SW480 (cell line): ENCODE measurements around the gene MED26.
"Not testable (repeated sequence)": the region's sequence is repeated elsewhere in the genome, so short reads cannot be mapped to it uniquely, and the experiment has no call there.

ENCODE experiments used
- DNase-seq: peaks from one replicate; pipeline ENCODE4 v3.0.0-alpha.2; 2016; ENCODE audit warnings: low spot score

MED26 gene, protein sequence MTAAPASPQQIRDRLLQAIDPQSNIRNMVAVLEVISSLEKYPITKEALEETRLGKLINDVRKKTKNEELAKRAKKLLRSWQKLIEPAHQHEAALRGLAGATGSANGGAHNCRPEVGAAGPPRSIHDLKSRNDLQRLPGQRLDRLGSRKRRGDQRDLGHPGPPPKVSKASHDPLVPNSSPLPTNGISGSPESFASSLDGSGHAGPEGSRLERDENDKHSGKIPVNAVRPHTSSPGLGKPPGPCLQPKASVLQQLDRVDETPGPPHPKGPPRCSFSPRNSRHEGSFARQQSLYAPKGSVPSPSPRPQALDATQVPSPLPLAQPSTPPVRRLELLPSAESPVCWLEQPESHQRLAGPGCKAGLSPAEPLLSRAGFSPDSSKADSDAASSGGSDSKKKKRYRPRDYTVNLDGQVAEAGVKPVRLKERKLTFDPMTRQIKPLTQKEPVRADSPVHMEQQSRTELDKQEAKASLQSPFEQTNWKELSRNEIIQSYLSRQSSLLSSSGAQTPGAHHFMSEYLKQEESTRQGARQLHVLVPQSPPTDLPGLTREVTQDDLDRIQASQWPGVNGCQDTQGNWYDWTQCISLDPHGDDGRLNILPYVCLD

DNA sequence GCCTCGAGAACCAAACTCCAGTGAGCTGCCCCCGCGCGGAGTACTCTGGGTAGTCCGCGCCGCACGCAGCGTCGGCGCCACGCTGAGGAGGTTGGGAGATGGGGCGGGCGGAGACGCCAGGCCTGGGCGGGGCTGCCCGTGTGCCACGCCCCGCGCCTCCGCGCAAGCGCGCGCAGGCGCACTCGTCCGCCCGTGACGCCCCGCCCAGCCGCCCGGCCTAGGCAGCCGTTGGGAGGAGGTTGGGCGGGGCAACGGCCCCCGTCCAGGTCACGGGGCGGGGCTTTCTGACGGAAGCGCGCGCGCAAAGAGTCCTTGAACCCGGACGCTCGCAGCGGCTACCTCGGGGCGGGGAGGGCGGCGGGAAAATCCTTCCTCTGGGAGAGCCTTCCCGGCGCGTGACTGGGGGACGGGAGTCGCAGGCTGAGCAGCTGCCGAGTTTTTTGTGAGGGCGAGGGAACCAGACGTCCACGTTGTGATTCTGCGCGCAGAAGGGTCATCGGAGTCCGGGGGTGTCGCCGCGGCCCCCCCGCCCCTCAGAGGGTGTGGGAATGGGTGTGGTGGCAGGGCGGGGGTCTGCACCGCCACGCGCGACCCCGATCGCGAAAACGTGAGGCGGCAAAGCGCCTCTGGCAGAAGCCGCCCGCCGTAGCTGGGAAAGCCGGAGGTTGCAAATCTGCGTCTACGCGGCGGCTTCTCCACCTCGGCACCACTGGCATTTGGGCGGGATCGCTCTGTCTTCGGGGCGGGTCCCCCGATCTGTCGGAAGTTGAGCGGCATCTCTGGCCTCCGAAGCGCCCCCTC is at the start of gene MED26:
Gene MED26, minus strand, starts transcription at position 22 of the 801 bp plus-strand sequence. CDS start 261 bp downstream, outside the sequence.
- DNase-seq, result peak; percentile 89

DNA sequence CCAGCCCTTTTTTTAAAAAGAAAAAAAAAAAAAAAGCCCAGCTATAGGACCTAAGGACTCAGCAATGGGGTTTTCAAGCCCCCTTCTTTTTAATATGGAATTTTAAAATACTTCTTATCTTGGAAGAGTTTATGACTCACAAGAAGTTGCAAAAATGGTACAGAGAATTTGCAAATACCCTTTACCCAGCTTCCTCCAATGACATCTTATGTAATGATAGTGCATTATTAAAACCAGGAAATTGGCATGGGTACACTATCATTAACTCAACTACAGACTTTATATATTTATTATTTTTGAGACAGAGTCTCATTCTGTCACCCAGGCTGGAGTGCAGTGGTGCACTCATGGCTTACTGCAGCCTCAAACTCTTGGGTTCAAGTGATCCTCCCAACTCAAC is 49.1 kb upstream of the MED26 start:
- DNase-seq, result no peak

DNA sequence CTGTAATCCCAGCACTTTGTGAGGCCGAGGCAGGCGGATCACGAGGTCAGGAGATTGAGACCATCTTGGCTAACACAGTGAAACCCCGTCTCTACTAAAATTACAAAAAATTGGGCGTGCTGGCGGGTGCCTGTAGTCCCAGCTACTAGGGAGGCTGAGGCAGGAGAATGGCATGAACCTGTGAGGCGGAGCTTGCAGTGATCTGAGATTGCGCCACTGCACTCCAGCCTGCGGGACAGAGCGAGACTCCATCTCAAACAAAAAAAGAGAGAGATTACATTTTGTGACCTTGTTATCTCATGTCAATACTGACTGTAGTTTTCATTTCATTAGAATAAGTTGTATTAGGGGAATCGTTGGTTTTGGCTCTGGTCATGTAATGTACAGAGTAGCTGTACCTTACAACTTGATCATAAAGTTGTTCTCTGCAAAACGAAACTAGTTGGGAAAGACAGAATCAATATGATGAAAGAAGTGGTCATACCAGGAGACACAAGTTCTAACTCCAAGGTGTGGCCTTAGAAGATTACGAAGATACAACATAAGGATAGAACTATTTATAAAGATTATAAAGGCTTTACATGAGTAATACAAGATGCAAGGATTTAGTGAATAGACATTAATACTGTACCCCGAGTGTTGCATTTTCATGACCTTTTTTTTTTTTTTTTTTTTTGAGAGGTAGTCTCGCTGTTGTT is 48.2 kb upstream of the MED26 start:
- DNase-seq, result no peak

DNA sequence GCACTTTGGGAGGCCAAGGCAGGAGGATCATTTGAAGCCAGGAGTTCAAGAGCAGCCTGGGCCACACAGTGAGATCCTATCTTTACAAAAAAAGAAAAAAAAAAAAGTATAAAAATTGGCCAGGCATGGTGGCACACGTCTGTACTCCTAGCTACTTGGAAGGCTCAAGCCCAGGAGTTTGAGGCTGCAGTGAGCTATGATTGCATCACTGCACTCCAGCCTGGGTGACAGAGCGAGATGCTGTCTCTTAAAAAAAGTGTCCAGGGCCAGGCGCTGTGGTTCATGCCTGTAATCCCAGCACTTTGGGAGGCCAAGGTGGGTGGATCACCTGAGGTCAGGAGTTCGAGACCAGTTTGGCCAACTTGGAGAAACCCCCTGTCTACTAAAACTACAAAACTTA is 45.8 kb upstream of the MED26 start:
- not testable (repeated sequence) for DNase-seq

DNA sequence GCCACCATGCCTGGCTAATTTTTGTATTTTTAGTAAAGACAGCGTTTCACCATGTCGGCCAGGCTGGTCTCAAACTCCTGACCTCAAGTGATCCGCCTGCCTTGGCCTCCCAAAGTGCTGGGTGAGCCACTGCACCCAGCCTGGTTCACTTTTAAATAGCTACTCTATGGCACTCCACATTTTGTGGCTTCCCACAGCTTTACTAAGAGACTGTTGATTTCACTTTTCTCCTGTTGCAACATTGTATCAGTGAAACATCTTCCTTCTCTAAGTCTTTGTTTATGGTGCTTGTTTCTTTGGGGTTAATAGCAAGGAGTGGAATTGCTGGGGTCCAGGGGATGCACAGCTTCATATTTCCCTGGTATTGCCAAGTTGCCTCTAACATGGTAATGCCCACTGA is 45.2 kb upstream of the MED26 start:
- no peak for DNase-seq

DNA sequence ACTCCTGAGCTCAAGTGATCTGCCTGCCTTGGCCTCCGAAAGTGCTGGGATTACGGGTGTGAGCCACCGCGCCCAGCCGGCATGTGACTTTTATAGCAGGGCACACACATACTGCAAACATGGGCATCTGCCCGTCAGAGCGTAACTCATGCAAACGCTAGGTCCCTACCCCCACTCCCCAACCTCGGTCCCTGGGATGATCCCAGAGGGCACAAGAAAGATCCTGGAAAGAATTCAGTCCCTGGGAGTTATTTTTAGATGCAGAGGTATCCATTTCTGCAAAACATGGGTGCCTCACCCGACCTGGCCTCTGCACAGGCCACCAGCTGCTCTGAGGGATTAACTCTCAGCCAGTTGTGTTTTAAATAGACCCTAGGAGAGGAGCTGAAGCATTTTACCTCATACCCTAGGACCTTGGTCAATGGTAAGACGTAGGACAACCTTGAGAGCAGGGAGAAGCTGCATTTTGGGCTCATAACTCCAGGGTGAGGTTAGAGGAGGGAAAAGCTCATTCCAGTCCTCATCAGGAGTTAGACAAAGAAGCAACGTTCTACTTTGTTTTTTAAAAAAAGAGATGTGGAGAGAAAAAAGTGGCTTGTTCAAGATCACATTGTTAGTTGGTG is 43.8 kb upstream of the MED26 start:
- no peak for DNase-seq

DNA sequence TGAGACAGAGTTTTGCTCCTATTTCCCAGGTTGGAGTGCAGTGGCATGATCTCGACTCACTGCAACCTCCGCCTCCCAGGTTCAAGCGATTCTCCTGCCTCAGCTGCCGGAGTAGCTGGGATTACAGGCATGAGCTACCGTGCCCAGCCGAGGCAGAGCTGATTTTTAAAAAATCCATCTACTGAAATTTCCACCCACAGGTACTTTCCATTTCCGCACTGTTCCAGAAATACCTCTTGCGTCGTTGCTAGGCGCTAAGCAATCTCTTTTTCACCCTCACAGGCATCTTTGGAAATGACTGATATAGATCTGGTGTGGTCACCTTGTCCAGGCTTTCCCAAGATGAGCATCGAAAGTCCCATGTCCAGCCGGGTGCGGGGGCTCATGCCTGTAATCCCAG is 42.3 kb upstream of the MED26 start:
- DNase-seq, result no peak

DNA sequence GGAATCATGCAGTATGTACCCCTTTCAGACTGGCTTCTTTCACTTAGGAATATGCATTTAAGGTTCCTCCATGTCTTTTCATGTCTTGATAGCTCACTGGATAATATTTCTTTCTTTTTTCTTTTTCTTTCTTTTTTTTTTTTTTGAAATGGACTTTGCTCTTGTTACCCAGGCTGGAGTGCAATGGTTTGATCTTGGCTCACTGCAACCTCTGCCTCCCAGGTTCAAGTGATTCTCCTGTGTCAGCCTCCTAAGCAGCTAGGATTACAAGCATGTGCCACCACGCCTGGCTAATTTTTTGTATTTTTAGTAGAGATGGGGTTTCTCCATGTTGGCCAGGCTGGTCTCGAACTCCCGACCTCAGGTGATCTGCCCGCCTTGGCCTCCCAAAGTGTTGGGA is 40.7 kb upstream of the MED26 start:
- not testable (repeated sequence) for DNase-seq

DNA sequence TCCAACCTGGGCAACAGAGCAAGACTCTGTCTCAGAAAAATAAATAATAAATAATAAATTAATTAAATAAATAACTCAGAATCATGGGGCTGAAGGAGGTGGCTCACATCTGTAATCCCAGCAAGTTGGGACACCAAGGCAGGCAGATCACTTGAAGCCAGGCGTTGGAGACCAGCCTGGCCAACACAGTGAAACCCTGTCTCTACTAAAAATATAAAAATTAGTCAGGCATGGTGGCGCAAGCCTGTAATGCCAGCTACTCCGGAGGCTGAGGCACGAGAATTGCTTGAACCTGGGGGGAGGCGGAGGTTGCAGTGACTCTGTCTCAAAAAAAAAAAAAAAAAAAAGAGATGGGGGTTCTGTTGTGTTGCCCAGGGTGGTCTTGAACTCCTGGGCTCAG is 40.2 kb upstream of the MED26 start:
- DNase-seq, result no peak

DNA sequence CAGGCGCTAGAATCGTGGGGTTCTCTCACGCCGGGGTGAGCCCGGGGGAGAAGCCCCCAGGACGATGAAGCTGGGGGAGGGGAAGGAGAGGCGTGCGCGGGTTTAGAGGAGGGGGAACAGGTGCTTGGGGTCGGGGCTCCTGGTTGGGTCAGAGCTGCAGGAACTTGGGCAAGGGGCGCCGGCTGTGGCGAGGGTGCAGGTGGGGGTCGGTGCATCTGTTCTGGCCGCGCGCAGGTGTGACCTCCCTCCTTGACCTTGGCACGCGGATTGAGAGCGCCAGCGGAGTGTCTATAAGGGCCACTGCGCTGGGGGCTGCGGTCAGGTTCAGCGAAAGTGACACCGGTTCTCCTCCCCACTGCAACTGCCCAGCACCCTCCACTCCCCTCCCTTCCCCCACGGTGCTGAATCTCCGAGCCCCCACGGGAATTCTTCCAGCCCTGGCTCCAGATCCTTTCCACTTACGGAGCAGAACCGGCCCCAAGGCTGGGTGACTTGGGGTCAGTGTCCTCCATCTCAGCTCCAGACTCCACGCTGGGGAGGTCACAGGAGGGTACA is 33.6 kb upstream of the MED26 start:
- DNase-seq, result no peak

DNA sequence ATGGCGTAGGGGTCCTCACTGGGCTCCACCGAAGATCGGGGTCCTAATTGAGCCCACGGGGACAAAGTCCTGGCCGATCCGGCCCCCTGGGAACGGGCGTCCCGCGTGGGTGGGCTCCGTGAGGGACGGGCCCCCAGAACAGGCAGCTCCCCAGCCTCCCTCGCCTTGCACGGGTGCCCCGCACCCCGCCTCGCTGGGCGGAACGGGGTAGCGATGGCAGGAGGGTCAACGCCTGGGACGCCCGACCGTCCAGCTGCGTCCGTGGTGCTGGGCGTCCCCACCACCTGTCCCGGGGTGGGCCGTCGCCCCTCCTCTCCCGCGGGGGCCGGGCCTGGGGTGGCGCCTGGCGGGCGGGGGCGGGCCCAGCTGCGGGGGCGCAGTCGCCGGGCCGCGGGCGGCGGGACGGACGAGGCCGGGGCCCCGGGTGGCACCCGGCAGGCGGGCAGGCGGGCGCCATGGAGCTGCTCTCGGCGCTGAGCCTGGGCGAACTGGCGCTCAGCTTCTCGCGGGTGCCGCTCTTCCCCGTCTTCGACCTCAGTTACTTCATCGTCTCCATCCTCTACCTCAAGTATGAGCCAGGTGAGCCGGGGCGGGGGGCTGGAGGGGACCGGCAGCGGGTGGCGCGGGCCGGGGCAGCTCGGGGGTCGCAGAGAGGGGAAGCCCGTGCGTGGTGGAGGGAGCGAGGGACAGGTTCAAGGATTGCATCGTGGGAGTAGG is 32.9 kb upstream of the MED26 start, which contains the start of gene TMEM38A:
Gene TMEM38A, plus strand, starts transcription at position 377 of the 717 bp plus-strand sequence. Its CDS starts 79 bp downstream, at position 456.
- DNase-seq, result peak; percentile 26

DNA sequence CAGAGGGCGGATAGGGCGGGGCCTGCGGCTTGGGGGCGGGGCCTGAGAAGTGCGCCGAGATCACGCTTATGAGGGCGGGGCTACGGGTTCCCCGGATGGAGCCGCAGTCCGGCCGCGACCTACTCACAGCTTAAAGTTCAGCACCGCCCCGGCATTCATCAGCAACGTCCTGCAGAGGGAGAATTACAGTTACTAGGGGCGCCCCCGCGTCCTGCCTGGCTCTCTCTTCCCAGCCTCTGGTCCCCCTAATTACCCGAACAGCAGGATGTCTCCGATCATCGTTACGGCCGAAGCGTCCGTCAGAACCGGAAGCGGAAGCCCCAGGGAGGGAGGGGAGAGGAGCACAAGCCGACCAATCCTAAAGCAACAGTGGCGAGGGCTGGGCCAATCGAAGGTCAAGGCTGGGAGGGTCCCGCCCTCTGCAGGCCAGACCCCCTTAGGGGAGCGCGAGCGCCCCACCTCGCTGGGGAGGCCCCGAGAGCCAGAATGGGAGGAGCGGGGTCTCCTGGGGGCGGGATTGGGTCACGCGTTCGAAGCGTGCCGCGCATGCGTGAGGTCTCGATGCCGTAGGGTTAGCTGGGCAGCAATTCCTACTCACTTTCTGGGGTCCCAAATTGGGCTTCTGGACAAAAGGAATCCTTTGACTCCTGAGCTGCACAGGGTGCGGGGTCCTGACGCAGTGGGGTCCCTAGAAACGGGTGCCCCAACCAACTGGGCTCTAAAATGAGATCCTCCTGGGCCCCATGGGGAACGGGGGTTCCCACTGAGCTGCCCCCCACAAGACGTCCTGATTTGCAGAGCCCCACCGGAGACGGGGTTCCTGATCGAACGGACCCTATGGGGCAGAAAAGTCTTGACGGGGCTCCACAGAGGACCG is 32.1 kb upstream of the MED26 start, which contains the start of gene SMIM7:
Gene SMIM7, minus strand, starts transcription at position 313 of the 877 bp plus-strand sequence. Its CDS starts 34 bp downstream, at position 279.
- peak; percentile 98 for DNase-seq

DNA sequence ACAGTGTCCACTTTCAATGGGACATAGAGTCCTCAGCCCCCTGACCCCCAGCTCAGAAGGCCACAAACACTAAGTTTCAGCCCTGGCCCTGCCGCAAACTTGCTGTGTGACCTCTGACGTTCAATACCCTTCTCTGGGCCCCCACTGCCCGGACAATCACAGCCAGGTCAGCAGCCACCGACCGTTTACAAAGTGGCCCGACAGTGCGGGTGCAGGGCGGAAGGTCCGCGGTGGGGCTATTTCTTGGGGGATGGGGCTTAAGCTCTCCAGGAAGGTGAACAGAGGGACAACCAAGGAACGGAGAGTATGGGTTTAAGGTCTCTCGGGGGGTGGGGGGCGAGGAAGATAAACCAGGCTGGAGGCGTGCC is 31.4 kb upstream of the MED26 start:
- DNase-seq, result no peak

DNA sequence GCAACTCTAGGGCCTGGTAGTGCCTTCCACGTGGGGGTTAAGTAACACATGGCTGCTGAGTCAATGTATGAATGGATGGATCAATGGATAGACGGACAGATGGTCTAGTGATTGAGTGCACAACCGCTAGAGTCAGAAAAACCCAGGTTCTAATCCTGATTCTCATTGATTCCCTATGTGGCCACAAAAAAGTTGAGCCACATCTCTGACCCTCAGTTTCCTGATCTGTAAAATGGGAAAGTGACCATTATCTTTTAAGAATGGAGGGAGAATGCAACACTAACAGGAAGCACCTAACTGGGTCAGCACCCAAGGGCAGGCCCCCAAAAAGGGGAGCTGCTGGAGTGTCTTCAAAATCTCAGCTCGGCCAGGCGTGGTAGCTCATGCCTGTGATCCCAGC is 29.4 kb upstream of the MED26 start:
- DNase-seq, result no peak

DNA sequence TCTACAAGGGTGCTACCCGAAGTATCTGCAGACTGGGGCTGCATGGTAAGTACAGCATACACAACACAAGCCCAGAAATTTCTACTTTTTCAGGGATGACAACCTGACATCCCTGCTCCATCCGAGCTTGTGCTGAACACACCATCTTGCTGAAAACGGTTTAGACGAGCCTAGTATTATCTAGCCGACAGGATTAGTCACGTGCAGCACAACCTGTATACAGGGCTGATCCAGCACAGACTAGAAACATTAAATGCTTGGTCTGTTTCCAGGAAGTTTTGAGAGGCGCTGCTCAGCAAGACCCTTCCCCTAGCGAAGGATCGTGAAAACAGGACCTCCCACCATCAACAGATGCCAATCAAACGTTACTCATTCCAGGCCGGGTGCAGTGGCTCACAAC is 27.7 kb upstream of the MED26 start:
- DNase-seq, result no peak

DNA sequence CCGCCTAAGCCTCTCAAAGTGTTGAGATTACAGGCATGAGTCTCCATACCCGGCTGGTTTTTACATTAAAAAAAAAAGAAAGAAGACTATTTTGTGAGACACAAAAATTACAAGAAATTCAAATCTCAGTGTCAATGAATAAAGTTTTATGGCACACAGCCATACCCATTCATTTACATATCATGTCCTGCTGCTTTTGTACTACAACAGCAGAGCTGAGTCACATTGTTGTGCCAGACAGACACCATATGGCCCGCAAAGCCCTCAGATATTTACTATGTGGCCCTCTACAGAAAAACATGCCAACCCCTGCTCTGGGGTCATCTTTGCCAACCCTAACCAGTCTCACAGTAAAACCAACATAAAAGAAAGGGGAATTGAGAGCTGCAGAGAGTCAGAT is 26.6 kb upstream of the MED26 start:
- no peak for DNase-seq

DNA sequence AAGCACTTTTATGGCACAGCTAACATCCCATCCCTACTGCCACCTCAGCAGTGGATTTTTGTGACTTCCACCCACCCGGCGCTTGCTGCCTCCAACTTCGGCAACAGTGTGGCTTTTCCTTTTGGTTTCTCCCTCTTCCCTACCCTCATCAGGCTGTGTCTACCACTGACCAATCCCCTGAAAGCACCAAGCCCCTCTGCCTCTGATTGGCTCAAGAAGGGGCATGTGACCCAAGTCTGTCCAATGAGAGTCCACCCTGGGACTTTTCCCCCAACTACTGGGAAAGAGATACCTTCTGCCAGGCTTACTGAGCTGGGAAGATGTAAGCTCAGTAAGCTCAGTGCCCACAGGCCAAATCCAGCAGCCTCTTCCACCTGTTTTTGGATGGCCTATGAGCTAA is 26.1 kb upstream of the MED26 start:
- DNase-seq, result no peak

DNA sequence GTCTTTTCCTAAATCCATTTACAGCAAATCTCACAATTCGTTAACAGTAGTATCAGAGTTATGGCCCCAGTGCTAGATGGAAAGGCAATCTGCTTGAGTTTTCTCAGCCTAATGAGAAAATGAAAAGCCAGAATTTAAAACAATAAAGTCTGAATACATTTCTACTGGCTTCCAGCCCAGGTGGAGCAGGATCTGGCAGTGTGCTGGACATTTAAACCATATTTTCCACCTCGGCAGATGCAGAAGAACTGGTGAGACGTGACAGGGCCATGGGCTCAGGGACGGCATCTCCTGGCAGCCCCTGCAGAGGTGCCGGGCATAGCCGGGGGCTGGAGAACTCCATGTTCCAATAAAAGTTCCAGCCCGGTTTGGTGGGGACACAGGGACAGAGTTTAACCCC is 24.9 kb upstream of the MED26 start:
- DNase-seq, result no peak

DNA sequence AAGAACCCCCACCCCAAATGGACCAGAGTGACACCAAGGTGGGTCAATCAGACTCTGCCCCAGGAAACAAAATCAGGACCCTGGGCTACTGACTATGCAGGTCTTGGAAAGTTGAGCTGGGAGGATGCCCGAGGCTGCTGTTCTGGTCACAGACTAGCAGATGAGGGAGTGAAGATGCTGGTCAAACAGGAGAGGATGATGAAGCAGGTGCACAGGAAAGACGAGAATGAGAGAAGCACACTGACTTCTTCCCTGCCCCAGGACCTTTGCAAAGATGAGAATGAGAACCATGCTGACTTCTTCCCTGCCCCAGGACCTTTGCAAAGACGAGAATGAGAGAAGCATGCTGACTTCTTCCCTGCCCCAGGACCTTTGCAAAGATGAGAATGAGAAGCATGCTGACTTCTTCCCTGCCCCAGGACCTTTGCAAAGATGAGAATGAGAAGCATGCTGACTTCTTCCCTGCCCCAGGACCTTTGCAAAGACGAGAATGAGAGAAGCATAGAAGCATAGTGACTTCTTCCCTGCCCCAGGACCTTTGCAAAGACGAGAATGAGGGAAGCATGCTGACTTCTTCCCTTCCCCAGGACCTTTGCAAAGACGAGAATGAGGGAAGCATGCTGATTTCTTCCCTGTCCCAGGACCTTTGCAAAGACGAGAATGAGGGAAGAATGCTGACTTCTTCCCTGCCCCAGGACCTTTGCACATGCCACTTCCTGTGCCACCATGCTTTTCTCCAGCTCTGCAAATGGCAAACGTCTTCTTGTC is 23.6 kb upstream of the MED26 start:
- not testable (repeated sequence) for DNase-seq
